NCI-H524 treated with DMSO at 0.1 percent for 48 hours (cell line): ENCODE results near the gene HEATR5A.
"Not testable (repeated sequence)": the region's sequence is repeated elsewhere in the genome, so short reads cannot be mapped to it uniquely, and the experiment has no call there.

ENCODE experiments used
- DNase-seq: peaks from one replicate; lab custom pipeline; 2025; lab: John Stamatoyannopoulos, UW

Gene HEATR5A

GRCh38 chr14:31420319-31421111 lies at the start of gene HEATR5A:
TSS of gene HEATR5A (minus strand) at chr14:31420550. CDS start at chr14:31402975, 17,575 bp downstream.
- peak; percentile 63 for DNase-seq

GRCh38 chr14:31466554-31466953 lies 46.2 kb upstream of the HEATR5A start:
- DNase-seq, result no peak

GRCh38 chr14:31465111-31465510 lies 44.8 kb upstream of the HEATR5A start:
- DNase-seq, result no peak

DNA sequence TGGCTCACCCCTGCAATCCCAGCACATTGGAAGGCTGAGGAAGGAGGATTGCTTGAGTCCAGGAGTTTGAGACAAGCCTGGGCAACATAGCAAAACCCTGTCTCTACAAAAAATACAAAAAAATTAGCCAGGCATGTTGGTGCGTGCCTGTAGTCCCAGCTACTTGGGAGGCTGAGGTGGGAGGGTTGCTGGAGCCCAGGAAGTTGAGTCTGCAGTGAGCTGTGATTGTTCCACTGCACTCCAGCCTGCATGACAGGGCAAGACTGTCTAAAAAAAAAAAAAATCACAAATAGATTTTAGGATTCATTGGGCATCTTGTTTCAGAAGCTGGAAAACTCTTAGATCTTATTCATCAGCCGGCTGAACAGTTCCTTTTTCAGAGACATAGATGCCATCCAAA lies 42.1 kb upstream of the HEATR5A start:
- DNase-seq, result not testable (repeated sequence)

DNA sequence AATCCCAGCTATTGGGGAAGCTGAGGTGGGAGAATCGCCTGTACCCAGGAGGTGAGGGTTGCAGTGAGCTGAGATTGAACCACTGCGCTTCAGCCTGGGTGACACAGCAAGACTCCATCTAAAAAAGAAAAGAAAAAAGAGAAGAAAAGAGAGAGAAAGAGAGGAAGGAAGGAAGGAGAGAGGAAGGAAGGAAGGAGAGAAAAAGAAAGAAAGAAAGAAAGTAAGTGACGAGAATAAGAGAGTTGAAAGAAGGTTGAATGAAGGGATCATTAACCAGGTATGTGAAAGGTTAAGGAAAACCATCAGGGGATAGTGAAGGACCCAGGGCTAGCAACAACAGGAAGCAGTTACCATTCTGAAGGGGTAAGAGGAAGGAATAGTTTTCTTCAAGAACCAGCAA lies 41.2 kb upstream of the HEATR5A start:
- no peak for DNase-seq

GRCh38 chr14:31457665-31458659 lies 37.6 kb upstream of the HEATR5A start:
- no peak for DNase-seq

GRCh38 chr14:31456841-31457664 lies 36.7 kb upstream of the HEATR5A start, which contains the start of gene DTD2:
TSS of gene DTD2 (minus strand) at chr14:31457506. CDS start at chr14:31457393, 113 bp downstream.
- DNase-seq, result peak; percentile 89

DNA sequence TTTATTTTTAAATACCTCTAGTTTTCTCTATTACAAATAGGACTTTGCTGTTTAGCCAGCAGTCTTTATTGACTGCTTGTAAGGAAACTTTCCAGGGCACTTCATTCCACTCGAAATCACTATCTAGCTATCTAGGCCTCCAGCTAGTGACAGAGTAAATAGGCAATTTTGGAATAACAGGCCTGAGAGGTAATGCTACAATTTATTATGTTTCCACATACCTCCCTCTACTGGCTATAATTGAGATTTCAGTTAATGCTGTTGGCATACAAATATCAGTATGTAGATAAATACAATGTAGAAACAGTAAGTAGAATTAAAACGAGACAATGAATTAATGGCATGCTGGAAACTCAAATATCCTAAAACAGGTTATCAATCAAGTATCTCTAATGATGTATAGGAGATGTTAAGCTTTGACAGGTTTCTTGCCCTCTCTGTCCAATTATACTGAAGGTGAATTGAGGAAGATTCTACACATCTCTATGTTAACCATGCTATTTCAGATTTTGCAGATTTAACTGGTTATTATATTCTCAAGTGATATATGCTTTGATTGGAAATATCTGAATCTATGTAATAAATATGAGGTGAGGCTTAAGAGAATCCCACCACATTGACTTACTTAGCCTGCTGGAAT lies 29.7 kb upstream of the HEATR5A start:
- no peak for DNase-seq

DNA sequence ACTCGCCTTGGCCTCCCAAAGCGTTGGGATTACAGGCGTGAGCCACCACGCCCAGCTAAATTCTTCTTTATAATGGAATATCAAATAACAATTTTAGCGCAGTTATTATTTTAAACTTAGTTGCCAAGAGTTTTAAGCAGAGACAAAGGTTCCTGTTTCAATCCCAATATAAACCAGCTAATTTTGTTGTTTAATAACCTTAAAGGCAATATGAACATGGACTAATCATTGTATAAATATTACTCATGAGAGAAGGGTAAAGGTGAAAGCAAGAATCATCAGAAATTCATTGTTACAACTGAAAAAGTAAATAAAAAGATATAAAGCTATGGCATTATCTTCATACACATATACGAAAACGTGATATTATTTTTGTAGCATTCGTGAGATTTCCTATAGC lies 28.8 kb upstream of the HEATR5A start:
- no peak for DNase-seq

DNA sequence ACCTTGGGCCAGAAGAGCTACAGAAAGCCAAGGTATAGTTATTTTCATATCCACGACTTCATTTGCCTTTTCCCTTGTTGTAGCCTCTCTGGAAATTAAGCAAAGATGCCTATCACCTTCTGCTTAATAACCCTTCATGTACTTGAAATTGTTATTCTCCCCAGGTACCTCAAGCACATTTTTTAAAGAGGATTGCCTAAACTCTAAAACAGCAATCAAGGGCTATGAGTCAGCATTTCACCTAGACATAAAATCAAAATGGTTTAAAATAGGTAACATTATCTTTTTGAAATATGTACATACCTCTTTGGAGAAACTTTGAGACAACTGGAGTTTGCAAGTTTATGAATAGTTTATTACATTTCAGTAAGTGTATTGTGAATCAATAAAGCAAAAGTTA lies 25.4 kb upstream of the HEATR5A start:
- no peak for DNase-seq

DNA sequence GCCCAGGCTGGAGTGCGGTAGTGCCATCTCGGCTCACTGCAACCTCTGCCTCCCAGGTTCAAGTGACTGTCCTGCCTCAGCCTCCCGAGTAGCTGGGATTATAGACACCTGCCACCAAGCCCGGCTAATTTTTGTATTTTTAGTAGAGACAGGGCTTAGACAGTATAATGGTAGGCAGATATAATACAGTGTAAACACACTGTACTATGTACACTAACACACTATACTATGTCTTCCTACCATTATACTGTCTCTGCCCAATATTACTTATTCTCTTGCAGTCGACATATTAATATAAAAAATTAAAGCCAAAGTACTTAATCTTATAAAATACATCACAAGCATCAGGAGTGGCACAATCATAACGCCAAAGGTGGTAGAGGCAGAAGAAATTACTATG lies 21.9 kb upstream of the HEATR5A start:
- DNase-seq, result no peak

DNA sequence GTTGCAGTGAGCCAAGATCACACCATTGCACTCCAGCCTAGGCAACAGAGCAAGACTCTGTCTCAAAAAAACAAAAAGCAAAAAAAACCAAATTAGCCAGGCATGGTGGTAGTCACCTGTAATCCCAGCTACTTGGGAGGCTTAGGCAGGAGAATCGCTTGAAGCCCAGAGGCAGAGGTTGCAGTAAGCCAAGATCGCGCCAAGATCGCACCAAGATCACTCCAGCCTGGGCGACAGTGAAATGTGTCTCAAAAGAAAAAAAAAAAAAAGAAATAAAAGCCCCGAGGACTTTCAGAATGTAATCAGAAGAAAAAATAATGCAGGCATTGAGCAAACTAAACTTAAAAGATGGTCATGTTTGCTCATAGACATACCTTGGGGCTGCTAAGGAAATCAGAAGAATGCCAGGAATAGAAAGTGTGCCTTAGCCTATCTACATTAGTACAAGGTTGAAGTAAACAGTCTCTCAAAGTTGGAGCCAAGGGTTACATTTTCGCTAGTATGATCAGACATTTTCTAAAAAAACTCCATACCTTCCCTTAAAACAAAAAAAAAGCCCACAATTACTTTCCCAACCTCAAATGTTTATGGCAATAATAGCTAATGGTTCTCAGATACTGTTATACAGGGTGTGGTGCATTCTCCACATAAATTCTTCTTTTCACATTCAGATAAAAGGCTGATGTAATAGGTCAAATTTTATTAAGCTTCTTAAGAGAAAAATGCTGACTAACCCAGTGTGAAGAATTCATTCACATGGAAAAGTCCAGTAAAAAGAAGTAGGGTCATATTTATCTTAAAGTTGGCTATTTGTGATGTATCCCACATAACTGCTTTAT lies 21.1 kb upstream of the HEATR5A start:
- no peak for DNase-seq

DNA sequence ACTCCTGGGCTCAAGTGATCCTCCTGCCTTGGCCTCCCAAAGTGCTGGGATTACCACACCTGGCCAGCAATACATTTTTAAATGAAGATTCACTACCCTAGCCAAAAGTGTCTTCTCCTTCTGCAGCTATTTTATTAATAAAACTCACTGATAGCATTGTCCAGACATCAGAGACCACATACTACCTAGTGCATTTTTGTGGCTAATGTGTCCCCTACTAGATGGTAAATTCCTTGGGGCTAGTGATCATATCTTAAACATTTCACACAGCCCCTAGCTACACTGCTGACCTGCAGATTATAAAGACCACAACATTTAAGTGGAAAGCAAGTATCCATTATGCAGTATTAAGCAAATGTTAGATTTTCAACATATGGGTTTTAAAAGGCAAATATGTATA lies 19.9 kb upstream of the HEATR5A start:
- DNase-seq, result no peak

GRCh38 chr14:31439561-31439960 lies 19.2 kb upstream of the HEATR5A start:
- no peak for DNase-seq

DNA sequence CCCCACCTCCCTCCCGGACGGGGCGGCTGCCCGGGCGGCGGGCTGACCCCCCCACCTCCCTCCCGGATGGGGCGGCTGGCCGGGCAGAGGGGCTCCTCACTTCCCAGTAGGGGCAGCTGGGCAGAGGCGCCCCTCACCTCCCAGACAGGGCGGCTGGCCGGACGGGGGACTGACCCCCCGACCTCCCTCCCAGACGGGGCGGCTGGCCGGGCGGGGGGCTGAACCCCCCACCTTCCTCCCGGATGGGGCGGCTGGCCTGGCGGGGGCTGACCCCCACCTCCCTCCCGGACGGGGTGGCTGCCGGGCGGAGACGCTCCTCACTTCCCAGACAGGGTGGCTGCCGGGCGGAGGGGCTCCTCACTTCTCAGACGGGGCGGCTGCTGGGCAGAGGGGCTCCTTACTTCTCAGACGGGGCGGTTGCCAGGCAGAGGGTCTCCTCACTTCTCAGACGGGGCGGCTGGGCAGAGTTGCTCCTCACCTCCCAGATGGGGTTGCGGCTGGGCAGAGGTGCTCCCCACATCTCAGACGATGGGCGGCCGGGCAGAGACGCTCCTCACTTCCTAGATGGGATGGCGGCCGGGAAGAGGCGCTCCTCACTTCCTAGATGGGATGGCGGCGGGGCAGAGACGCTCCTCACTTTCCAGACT lies 16.8 kb upstream of the HEATR5A start:
- DNase-seq, result not testable (repeated sequence)

DNA sequence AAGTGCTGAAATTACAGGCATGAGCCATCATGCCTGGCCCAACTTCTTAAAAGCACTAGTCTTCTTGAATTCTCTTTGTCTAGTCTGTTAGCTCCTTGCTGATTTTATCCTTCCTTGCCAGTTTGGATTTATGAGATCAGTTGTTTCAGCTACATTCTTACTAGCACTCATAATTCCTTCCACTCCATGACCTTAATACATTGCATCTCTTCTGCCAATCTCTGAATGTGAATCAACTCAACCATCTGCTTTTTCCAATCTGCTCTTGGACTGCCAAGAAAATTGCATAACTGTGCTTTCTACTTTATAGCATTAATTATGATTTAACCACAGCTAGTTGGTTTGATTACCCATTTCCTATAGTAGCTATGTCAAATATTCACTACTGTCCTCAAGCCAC lies 14.9 kb upstream of the HEATR5A start:
- no peak for DNase-seq

DNA sequence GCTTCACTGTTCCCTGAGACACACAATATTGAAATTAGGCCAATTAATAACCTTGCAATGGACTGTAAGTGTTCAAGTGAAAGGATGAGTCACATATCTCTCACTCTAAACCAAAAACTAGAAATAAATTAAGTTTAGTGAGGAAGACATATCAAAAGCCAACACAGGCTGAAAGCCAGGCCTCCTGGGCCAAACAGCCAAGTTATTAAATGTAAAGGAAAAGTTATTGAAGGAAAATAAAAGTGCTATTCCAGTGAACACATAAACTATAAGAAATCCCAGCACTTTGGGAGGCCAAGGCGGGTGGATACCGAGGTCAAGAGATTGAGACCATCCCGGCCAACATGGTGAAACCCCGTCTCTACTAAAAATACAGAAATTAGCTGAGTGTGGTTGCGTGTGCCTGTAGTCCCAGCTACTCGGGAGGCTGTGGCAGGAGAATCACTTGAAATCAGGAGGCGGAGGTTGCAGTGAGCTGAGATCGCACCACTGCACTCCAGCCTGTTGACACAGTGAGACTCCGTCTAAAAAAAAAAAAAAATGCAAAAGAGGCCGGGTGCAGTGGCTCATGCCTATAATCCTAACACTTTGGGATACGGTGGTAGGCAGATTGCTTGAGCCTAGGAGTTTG lies 10.4 kb upstream of the HEATR5A start:
- DNase-seq, result no peak

GRCh38 chr14:31429791-31430190 lies 9.4 kb upstream of the HEATR5A start:
- no peak for DNase-seq

GRCh38 chr14:31428011-31428410 lies 7.7 kb upstream of the HEATR5A start:
- no peak for DNase-seq
